NCI-H2227 (cell line): ENCODE data around the gene C1QTNF9.
"Not testable (repeated sequence)": the region's sequence is repeated elsewhere in the genome, so short reads cannot be mapped to it uniquely, and the experiment has no call there.

ENCODE experiments used
- DNase-seq: peaks from one replicate; lab custom pipeline; 2025; ENCODE audit not compliant: unreplicated experiment; lab: John Stamatoyannopoulos, UW

Gene C1QTNF9

GRCh38 chr13:24281188-24282008 is 28.0 kb upstream of the C1QTNF9 start:
- DNase-seq, result no peak

- DNase-seq, result no peak
These were observed 27.1 kb upstream of the C1QTNF9 start for GRCh38 chr13:24282256-24282655.

GRCh38 chr13:24284889-24285565 is 24.4 kb upstream of the C1QTNF9 start:
- DNase-seq, result no peak

GRCh38 chr13:24286624-24287023 is 22.8 kb upstream of the C1QTNF9 start:
- DNase-seq, result no peak

- DNase-seq, result no peak
These were observed 21.6 kb upstream of the C1QTNF9 start for GRCh38 chr13:24287748-24288287.

GRCh38 chr13:24288870-24289269 is 20.5 kb upstream of the C1QTNF9 start:
- no peak for DNase-seq

GRCh38 chr13:24290280-24290932 is 19.0 kb upstream of the C1QTNF9 start:
- no peak for DNase-seq

GRCh38 chr13:24292481-24292880 is 16.9 kb upstream of the C1QTNF9 start:
- no peak for DNase-seq

- no peak for DNase-seq
These were observed 15.6 kb upstream of the C1QTNF9 start for GRCh38 chr13:24293746-24294145.

- DNase-seq, result no peak
These were observed 9.8 kb upstream of the C1QTNF9 start for GRCh38 chr13:24299488-24300114.

- DNase-seq, result no peak
These were observed 7.9 kb upstream of the C1QTNF9 start for GRCh38 chr13:24301434-24301833.

GRCh38 chr13:24301911-24302310 is 7.5 kb upstream of the C1QTNF9 start:
- no peak for DNase-seq

- no peak for DNase-seq
These were observed 4.8 kb upstream of the C1QTNF9 start for GRCh38 chr13:24304620-24305019.

- no peak for DNase-seq
These were observed 2.7 kb upstream of the C1QTNF9 start for GRCh38 chr13:24306632-24307031.

GRCh38 chr13:24307211-24308067 is 1.9 kb upstream of the C1QTNF9 start:
- DNase-seq, result no peak

GRCh38 chr13:24308068-24308445 is 1.3 kb upstream of the C1QTNF9 start:
- DNase-seq, result no peak

- no peak for DNase-seq
These were observed 826 bp upstream of the C1QTNF9 start for GRCh38 chr13:24308488-24309020.

GRCh38 chr13:24313439-24313838 is 4.1 kb downstream of the C1QTNF9 start:
- DNase-seq, result no peak

GRCh38 chr13:24317835-24318234 is 8.5 kb downstream of the C1QTNF9 start:
- not testable (repeated sequence) for DNase-seq

GRCh38 chr13:24318878-24319277 is 9.5 kb downstream of the C1QTNF9 start:
- DNase-seq, result not testable (repeated sequence)
